Activated naive CD4-positive, alpha-beta T cell treated with anti-CD3 and anti-CD28 coated beads, Interleukin-2, amount 50 U/mL, for 72 hours (primary cell): Measurements from ENCODE around the gene PRSS50. TPM values are rescaled to one million over a fixed set of nuclear protein-coding genes. Genes with fewer than 3 reads are reported as not detected.
A peak's percentile ranks its signal among the peaks of the same experiment; 100 is the strongest.

ENCODE experiments used
- ATAC-seq, 2 donors: fragments of 150-1000 bp; cut with Tn5 transposase; 2 replicates each; pipeline ENCODE4 v1.10.0; 2021; ENCODE audit warnings: mild to moderate bottlenecking in 2 of 2, moderate library complexity in 2 of 2
- DNase-seq, 2 donors: peaks; one replicate each; pipeline ENCODE4 v3.0.0; 2021 to 2022; ENCODE audit warnings: low spot score in 2 of 2
- H3K27ac Mint-ChIP-seq, 2 donors: one replicate each; pipeline ENCODE4 v1.8.0; 2022; ENCODE audit warnings: mild to moderate bottlenecking in 2 of 2, mixed read lengths in 2 of 2
- H3K36me3 Mint-ChIP-seq, 2 donors: one replicate each; pipeline ENCODE4 v1.8.0; 2022; ENCODE audit warnings: mixed read lengths in 2 of 2
- H3K9me3 Mint-ChIP-seq, 2 donors: one replicate each; pipeline ENCODE4 v1.8.0; 2022; ENCODE audit warnings: mixed read lengths in 2 of 2
- total RNA-seq, 2 donors: library from RNA; stranded (reverse); gene quantifications; one replicate each; pipeline ENCODE4 v1.2.3, GENCODE V29; 2022

Gene PRSS50
- total RNA-seq, 2 donors from 2014 or later, result not detected

DNA sequence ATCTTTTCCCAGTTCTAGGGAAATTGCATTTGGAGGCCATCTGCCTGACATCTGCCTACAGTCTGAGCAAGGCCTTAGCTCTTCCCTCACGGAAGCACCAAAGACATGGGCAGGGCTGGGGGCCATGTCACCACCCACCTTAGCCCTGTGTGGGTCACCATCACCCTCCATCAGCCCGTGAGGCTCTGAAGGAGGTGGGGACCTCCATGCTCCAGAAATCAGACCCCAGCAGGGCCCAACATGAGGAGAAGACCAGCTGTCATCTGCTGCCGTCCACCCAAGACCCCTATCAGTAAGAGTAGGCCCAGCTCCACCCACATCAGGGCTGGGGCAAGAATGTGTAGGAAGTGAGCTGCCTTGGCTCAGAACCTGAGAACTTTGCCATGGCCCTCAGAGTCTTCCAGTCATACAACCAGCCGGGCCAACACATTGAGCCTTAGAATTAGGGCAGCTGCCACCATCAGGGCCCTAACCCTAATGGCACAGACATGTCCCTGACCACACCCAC is 14.6 kb downstream of the PRSS50 start:
- DNase-seq (no peak), ATAC-seq (no peak)
- H3K27ac Mint-ChIP-seq, result no peak overlapping the region
- no peaks in the 10 kb centered on the region for H3K9me3 Mint-ChIP-seq
- H3K36me3 Mint-ChIP-seq, result no peaks in the 10 kb centered on the region

DNA sequence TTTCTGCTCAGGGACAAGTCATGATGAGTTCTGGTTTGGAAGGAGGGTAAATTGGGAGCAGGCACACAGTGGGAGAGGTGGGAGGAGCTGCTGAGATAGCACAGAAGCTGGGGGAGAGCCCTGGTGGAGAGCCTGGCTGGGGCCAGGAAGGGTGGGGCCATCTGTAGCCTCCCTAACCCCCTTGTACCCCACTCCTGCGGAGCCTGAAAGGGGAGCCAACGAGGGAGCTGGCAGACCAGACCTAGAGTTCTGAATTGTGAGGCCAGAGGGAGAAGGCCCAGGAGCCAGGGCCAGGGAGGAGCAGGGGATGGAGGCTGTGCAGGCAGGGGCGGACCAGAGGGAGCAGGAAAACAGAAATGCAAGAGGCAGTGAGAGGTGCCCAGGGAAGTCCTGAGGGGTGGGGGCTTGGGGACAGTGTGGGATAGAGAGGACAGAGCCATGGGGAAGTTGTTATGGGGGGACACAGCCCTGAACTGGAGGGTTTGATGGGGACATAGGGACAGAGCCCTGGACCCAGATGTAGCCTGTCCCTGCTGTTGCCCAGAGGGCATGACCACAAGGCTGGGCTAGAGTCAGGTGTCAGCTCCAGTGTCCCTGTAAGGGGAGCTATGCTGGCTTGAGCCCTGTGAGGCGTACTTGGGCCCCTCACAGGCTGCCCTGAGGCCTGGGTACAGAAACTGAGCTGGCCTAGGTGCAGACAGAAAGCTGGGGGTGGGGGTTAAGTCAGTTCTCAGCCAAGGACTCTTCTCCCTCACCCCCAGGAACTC is 15.2 kb downstream of the PRSS50 start:
- no peak overlapping the region for H3K27ac Mint-ChIP-seq

GRCh38 chr3:46701181-46701939 is 16.3 kb downstream of the PRSS50 start, which contains the start of gene TMIE:
TSS of gene TMIE (plus strand) at chr3:46701392. CDS start at chr3:46701488, 96 bp downstream.
- no peaks in the 10 kb centered on the region for H3K36me3 Mint-ChIP-seq
- ATAC-seq (peak in 1 of 2 donors; percentile 8), DNase-seq (no peak)

More for the DNA sequence above, 15.2 kb downstream of the PRSS50 start:
- DNase-seq (no peak), ATAC-seq (no peak)
- no peaks in the 10 kb centered on the region for H3K9me3 Mint-ChIP-seq
- H3K36me3 Mint-ChIP-seq, result no peaks in the 10 kb centered on the region

GRCh38 chr3:46700772-46701171 is 16.9 kb downstream of the PRSS50 start:
- Mint-ChIP-seq H3K27ac (no peak overlapping the region), H3K36me3 (no peaks in the 10 kb centered on the region), H3K9me3 (no peaks in the 10 kb centered on the region)
- ATAC-seq (no peak), DNase-seq (no peak)

More at GRCh38 chr3:46701181-46701939, 16.3 kb downstream of the PRSS50 start, which contains the start of gene TMIE:
- no peaks in the 10 kb centered on the region for H3K9me3 Mint-ChIP-seq
- H3K27ac Mint-ChIP-seq, result peak within 1 kb of the TSS in 1 of 2 donors; percentile 50

DNA sequence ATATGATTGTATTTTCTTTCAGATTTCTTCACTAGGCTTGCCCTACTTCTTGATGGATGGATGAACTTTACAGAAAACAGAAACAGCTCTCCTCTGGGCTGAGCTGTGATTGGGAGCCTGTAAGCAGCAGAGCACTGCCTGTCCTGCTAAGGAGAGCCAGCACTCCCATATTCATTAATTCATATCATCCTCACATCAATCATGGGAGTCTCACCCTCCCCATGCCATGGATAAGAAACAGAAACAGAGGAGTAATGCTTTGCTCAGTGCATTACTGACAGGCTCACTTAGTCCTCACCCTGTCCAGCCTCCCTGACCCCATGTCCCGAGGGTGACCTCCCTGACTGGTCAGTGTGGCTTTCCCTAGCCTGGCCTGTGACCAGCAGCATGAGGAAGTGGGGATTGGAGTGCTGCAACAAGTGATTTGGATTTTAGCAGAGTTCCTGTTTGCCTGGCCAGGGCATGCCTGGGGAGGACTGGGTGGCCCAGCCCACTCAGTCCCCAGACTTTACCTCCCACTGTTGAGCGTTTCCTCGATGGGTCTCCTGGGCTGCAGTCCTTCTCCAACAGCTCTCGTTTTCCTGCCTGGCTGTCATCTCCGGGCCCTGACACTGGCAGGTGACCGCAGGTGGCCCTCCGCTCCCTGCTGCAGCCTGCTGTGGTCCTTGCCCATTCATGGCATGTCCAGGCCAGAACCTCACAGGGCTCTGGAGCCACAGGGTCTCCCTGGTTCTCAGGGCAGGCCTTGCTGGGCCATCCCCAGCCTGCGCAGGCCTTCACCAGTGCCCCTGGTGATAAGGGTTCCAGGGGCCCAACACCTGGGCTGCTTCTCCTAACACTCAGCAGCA is 17.8 kb downstream of the PRSS50 start:
- DNase-seq (no peak), ATAC-seq (no peak)
- no peaks in the 10 kb centered on the region for H3K36me3 Mint-ChIP-seq
- H3K9me3 Mint-ChIP-seq, result no peaks in the 10 kb centered on the region
- peak overlapping the region in 1 of 2 donors; percentile 50 for H3K27ac Mint-ChIP-seq

- ATAC-seq, result no peak
- Mint-ChIP-seq H3K9me3 (no peaks in the 10 kb centered on the region), H3K27ac (peak overlapping the region; percentile 50 to 89), H3K36me3 (no peaks in the 10 kb centered on the region)
- no peak for DNase-seq
Observed at GRCh38 chr3:46695962-46696894, 21.4 kb downstream of the PRSS50 start.

GRCh38 chr3:46695177-46695961 is 22.3 kb downstream of the PRSS50 start:
- H3K36me3 Mint-ChIP-seq, result no peaks in the 10 kb centered on the region
- H3K9me3 Mint-ChIP-seq, result no peaks in the 10 kb centered on the region
- DNase-seq, result peak in 1 of 2 donors; percentile 47
- peak overlapping the region; percentile 50 to 89 for H3K27ac Mint-ChIP-seq
- ATAC-seq, result peak; percentile 32 to 45

DNA sequence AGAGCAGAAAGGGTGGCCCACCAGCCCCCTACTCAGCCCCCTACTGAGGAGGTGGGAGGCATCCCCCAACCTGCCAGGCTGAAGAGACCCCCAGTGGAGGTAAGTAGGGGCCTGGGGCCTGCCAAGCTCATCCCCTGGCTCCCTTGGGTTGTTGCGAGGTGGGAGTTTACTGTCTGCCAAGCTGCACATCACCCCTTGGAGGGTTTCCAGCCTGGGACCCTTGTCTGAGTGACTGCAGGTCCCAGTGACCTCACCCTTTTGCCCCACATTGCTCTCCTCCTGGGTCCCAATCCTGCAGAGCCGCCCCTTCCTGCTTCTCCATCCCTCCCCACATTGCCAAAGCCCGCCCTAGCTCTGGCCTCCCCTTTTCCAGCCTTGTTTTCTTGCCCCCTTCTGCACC is 23.1 kb downstream of the PRSS50 start:
- Mint-ChIP-seq H3K27ac (peak overlapping the region in 1 of 2 donors; percentile 89), H3K9me3 (no peaks in the 10 kb centered on the region), H3K36me3 (no peaks in the 10 kb centered on the region)
- ATAC-seq (no peak), DNase-seq (no peak)

GRCh38 chr3:46693892-46694226 is 23.8 kb downstream of the PRSS50 start:
- Mint-ChIP-seq H3K36me3 (no peaks in the 10 kb centered on the region), H3K27ac (peak overlapping the region in 1 of 2 donors; percentile 89), H3K9me3 (no peaks in the 10 kb centered on the region)
- DNase-seq, result peak in 1 of 2 donors; percentile 41
- ATAC-seq, result peak; percentile 45 to 70

DNA sequence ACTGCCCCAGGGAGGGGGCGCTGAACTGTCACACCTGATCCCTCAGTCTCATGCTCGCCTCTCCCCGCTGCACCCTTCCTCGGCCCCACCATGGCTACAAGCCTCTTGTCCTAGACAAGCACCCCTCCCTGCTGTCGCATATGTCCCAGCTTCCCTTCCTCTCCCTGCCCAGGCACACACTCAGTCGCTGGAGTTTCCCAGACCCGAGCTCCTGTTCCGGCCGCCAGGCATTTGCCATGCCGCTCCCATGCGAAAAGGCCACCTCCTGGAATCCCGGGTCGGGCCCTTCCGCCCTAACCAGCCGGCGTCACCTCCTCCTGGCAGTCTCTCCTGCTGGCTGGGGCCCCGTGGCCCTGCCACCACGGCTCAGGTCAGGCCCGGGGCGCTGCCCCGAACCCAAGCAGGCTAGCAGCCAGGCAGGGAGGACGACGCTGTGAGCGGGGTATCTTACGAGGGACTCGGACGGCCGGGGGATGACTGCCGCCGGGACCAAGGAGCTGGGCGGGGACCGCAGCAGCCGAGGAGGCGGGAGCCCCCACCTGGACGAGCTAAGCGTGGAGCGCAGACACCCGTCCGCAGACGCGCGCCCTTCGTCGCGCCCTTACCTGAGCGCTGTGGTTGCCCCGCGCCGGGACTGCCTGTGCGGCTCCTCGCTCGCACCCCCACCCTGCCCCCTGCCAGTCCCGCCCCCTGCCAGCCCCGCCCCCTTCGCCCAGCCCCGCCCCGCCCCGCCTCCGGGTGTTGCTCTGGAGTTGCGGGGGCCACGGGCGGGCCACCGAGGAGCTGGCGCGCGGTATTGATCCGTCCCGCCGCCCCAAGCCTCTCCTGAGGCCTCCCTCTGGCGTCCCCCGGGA is 24.4 kb downstream of the PRSS50 start, which contains the start of gene ALS2CL:
Gene ALS2CL (minus strand): TSS at position 642 of the 854 bp plus-strand sequence. CDS start 4,239 bp downstream, outside the sequence.
- no peaks in the 10 kb centered on the region for H3K36me3 Mint-ChIP-seq
- H3K9me3 Mint-ChIP-seq, result no peaks in the 10 kb centered on the region
- DNase-seq, result peak; percentile 53 to 69
- peak; percentile 64 to 81 for ATAC-seq
- H3K27ac Mint-ChIP-seq, result peak within 1 kb of the TSS in 1 of 2 donors; percentile 89

DNA sequence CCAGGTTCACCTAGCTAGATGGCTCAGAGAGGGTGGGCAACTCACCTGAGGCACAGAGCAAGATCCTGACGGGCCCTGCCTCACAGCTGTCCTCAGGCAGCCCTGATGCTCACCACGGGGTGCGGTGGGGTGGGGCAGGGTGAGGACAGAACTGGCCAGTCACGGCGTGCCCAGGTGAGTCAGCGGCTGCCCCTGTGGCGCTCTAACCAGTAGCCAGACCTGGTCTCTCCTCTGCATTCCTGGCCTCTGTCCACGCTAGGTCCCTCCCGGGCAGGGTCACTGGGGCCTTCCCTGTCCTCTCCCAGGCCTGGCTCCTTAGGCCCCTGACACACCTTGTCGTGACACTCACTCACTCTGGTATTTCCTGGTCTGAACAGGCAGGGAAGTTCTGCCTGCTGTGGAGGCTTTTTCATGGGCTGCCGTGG is 25.1 kb downstream of the PRSS50 start:
- Mint-ChIP-seq H3K27ac (peak overlapping the region in 1 of 2 donors; percentile 67), H3K36me3 (no peaks in the 10 kb centered on the region), H3K9me3 (no peaks in the 10 kb centered on the region)
- ATAC-seq (peak in 1 of 2 donors; percentile 12), DNase-seq (no peak)

- DNase-seq, result no peak
- no peaks in the 10 kb centered on the region for H3K36me3 Mint-ChIP-seq
Observed at GRCh38 chr3:46690798-46691197, 26.9 kb downstream of the PRSS50 start.

DNA sequence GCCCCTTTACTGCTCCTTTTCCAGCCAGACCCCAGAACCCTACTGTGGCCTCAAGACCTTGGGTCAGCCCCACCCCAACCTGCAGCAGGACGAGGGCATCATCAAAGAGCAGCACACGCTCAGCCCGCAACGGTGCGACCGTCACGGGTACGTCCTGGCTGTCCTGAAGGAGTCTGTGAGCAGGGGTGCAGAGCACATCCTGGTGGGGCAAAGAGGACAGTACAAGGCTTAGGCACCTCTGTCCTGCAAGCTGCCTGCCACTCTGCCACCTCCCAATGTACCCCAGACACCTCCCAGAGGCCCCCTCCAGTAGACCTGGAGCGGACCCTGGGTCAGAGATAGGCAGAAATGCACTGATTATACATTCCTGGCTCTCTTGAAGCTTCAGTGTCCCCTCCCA is 32.2 kb downstream of the PRSS50 start:
- Mint-ChIP-seq H3K36me3 (no peaks in the 10 kb centered on the region), H3K27ac (peak overlapping the region; percentile 29 to 66), H3K9me3 (no peaks in the 10 kb centered on the region)
- no peak for DNase-seq
- ATAC-seq, result no peak

More at GRCh38 chr3:46690798-46691197, 26.9 kb downstream of the PRSS50 start:
- Mint-ChIP-seq H3K9me3 (no peaks in the 10 kb centered on the region), H3K27ac (no peak overlapping the region)
- ATAC-seq, result no peak

DNA sequence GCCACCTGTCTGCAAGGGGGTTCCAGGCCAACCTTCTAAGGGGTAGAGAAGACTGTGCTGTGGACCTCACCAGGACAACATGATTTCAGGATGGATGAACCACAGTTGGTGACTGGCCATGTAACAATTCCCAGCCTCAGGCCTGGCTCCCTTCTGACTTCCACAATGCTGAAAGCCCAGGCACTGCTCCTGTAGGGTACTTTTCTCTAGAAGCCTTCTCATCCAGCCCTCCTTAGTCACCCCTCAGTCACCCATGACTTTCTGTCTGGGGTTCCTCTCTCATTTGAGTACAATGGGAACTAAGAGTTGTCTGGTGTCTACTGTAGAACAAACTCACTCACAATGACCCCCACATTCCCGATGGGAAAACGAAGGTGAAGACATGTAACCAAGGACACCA is 32.8 kb downstream of the PRSS50 start:
- DNase-seq, result no peak
- Mint-ChIP-seq H3K27ac (peak overlapping the region in 1 of 2 donors; percentile 29), H3K9me3 (no peaks in the 10 kb centered on the region), H3K36me3 (no peaks in the 10 kb centered on the region)
- ATAC-seq, result no peak
